Activated naive CD4-positive, alpha-beta T cell treated with anti-CD3 and anti-CD28 coated beads for 36 hours (primary cell): ENCODE results near the gene PLEKHA3. TPM values are rescaled to one million over a fixed set of nuclear protein-coding genes. Genes with fewer than 3 reads are reported as not detected.
A peak's percentile ranks its signal among the peaks of the same experiment; 100 is the strongest.
"Not testable (repeated sequence)": the region's sequence is repeated elsewhere in the genome, so short reads cannot be mapped to it uniquely, and the experiment has no call there.

Experiments used
- CTCF ChIA-PET: fragments of 350-600 bp; sonication (Branson Sonifier 250); formaldehyde crosslinking; loops from one replicate; lab custom pipeline; 2021; ENCODE audit warnings: antibody characterized with exemption; lab: Charles Lee
- DNase-seq: peaks from one replicate; pipeline ENCODE4 v3.0.0-alpha.2; 2020
- H3K27ac Mint-ChIP-seq: one replicate; pipeline ENCODE4 v1.8.0; 2021; ENCODE audit warnings: mild to moderate bottlenecking, mixed read lengths
- H3K27me3 Mint-ChIP-seq: one replicate; pipeline ENCODE4 v1.8.0; 2021; ENCODE audit warnings: low read depth, mixed read lengths
- H3K36me3 Mint-ChIP-seq: one replicate; pipeline ENCODE4 v1.8.0; 2021; ENCODE audit warnings: low read depth, mixed read lengths
- H3K4me1 Mint-ChIP-seq: one replicate; pipeline ENCODE4 v1.8.0; 2021; ENCODE audit warnings: low read depth, mixed read lengths
- H3K4me3 Mint-ChIP-seq: one replicate; pipeline ENCODE4 v1.8.0; 2021; ENCODE audit warnings: mild to moderate bottlenecking, moderate library complexity, mixed read lengths
- H3K9me3 Mint-ChIP-seq: one replicate; pipeline ENCODE4 v1.8.0; 2021; ENCODE audit warnings: mixed read lengths
- intact Hi-C: fragments of 100-400 bp; cut with micrococcal nuclease; formaldehyde crosslinking; loops from one replicate; pipeline ENCODE4 v1.15.1; 2023
- total RNA-seq, 2 experiments: library from RNA; stranded (reverse); gene quantifications; one replicate each; pipeline ENCODE4 v1.2.3, GENCODE V29; 2021

PLEKHA3 gene
- total RNA-seq, 2 experiments from 2014 or later, result 19.4 to 19.8 TPM

GRCh38 chr2:178457390-178457886 lies 22.8 kb upstream of the PLEKHA3 start:
- H3K27ac Mint-ChIP-seq, result no peak overlapping the region
- intact Hi-C loops, result loop anchor here (10.0 kb wide), 1 partner anchor 263 kb away; the partner anchor contains the start of gene OSBPL6
- no peaks in the 10 kb centered on the region for H3K36me3 Mint-ChIP-seq
- no peak for DNase-seq
- H3K9me3 Mint-ChIP-seq, result no peaks in the 10 kb centered on the region
- H3K27me3 Mint-ChIP-seq, result no peaks in the 10 kb centered on the region
- peaks cover under 1% of the 10 kb centered on the region for H3K4me1 Mint-ChIP-seq
- H3K4me3 Mint-ChIP-seq, result no peak overlapping the region
- CTCF ChIA-PET, result no interaction called here

GRCh38 chr2:178469219-178469849 lies 10.9 kb upstream of the PLEKHA3 start:
- no peak for DNase-seq
- Mint-ChIP-seq H3K9me3 (no peaks in the 10 kb centered on the region), H3K4me1 (no peaks in the 10 kb centered on the region), H3K36me3 (peaks cover 8% of the 10 kb centered on the region), H3K4me3 (no peak overlapping the region), H3K27ac (no peak overlapping the region), H3K27me3 (no peaks in the 10 kb centered on the region)
- CTCF ChIA-PET, result no interaction called here
- intact Hi-C loops, result no loop called here

- DNase-seq, H3K27ac Mint-ChIP-seq, H3K27me3 Mint-ChIP-seq, H3K36me3 Mint-ChIP-seq, H3K9me3 Mint-ChIP-seq, H3K4me3 Mint-ChIP-seq, H3K4me1 Mint-ChIP-seq, CTCF ChIA-PET: not testable (repeated sequence)
- intact Hi-C loops, result loop anchor here (10.0 kb wide), 1 partner anchor 1533 kb away; the partner anchor contains the start of gene CWC22
These were observed 8.9 kb upstream of the PLEKHA3 start for GRCh38 chr2:178471313-178471712.

GRCh38 chr2:178473373-178473772 lies 6.9 kb upstream of the PLEKHA3 start:
- CTCF ChIA-PET, result no interaction called here
- Mint-ChIP-seq H3K27ac (no peak overlapping the region), H3K36me3 (peaks cover 3% of the 10 kb centered on the region), H3K27me3 (no peaks in the 10 kb centered on the region), H3K4me3 (no peak overlapping the region), H3K4me1 (peaks cover 13% of the 10 kb centered on the region), H3K9me3 (no peaks in the 10 kb centered on the region)
- intact Hi-C loops, result loop anchor here (10.0 kb wide), 1 partner anchor 1531 kb away; the partner anchor contains the start of gene CWC22
- DNase-seq, result no peak

GRCh38 chr2:178473931-178474330 lies 6.3 kb upstream of the PLEKHA3 start:
- Mint-ChIP-seq H3K36me3 (peaks cover 5% of the 10 kb centered on the region), H3K4me3 (no peak overlapping the region), H3K4me1 (peaks cover 13% of the 10 kb centered on the region), H3K27ac (no peak overlapping the region), H3K9me3 (no peaks in the 10 kb centered on the region), H3K27me3 (no peaks in the 10 kb centered on the region)
- intact Hi-C loops, result loop anchor here (10.0 kb wide), 1 partner anchor 1531 kb away; the partner anchor contains the start of gene CWC22
- CTCF ChIA-PET, result interaction anchor here (0.7 to 1.6 kb wide), 2 partner anchors 20 to 54 kb away, joined by 3 read pairs; no protein-coding TSS in a partner anchor
- no peak for DNase-seq

- H3K9me3 Mint-ChIP-seq, result no peaks in the 10 kb centered on the region
- no peaks in the 10 kb centered on the region for H3K27me3 Mint-ChIP-seq
- intact Hi-C loops, result loop anchor here (10.0 kb wide), 1 partner anchor 1530 kb away; the partner anchor contains the start of gene CWC22
- CTCF ChIA-PET, result interaction anchor here (0.7 to 1.6 kb wide), 2 partner anchors 20 to 55 kb away, joined by 3 read pairs; no protein-coding TSS in a partner anchor
- H3K36me3 Mint-ChIP-seq, result peaks cover 5% of the 10 kb centered on the region
- DNase-seq, result no peak
- no peak overlapping the region for H3K4me3 Mint-ChIP-seq
- peaks cover 19% of the 10 kb centered on the region for H3K4me1 Mint-ChIP-seq
- H3K27ac Mint-ChIP-seq, result no peak overlapping the region
These were observed 5.7 kb upstream of the PLEKHA3 start for GRCh38 chr2:178474560-178474959.

- no peak overlapping the region for H3K4me3 Mint-ChIP-seq
- CTCF ChIA-PET, result interaction anchor here (0.8 kb wide), 1 partner anchor 13 kb away, joined by 3 read pairs; no protein-coding TSS in a partner anchor
- H3K27me3 Mint-ChIP-seq, result no peaks in the 10 kb centered on the region
- peaks cover 25% of the 10 kb centered on the region for H3K4me1 Mint-ChIP-seq
- no peak for DNase-seq
- no peaks in the 10 kb centered on the region for H3K9me3 Mint-ChIP-seq
- intact Hi-C loops, result loop anchor here (10.0 kb wide), 1 partner anchor 1528 kb away; the partner anchor contains the start of gene CWC22
- peaks cover 5% of the 10 kb centered on the region for H3K36me3 Mint-ChIP-seq
- H3K27ac Mint-ChIP-seq, result no peak overlapping the region
These were observed 3.8 kb upstream of the PLEKHA3 start for GRCh38 chr2:178476477-178476876.

GRCh38 chr2:178477443-178478129 lies 2.7 kb upstream of the PLEKHA3 start:
- no peaks in the 10 kb centered on the region for H3K27me3 Mint-ChIP-seq
- intact Hi-C loops, result loop anchor here (1.0 to 10.0 kb wide), 10 partner anchors 27 to 1527 kb away; partner anchors contain the start of gene CWC22
- H3K27ac Mint-ChIP-seq, result no peak overlapping the region
- peak overlapping the region; percentile 96 for H3K4me3 Mint-ChIP-seq
- H3K4me1 Mint-ChIP-seq, result peaks cover 36% of the 10 kb centered on the region
- H3K36me3 Mint-ChIP-seq, result peaks cover 5% of the 10 kb centered on the region
- CTCF ChIA-PET, result no interaction called here
- no peaks in the 10 kb centered on the region for H3K9me3 Mint-ChIP-seq
- no peak for DNase-seq

- Mint-ChIP-seq H3K9me3 (no peaks in the 10 kb centered on the region), H3K27ac (peak overlapping the region; percentile 95), H3K4me3 (peak overlapping the region; percentile 96), H3K27me3 (no peaks in the 10 kb centered on the region), H3K36me3 (peaks cover 5% of the 10 kb centered on the region), H3K4me1 (peaks cover 41% of the 10 kb centered on the region)
- peak; percentile 31 for DNase-seq
- intact Hi-C loops, result loop anchor here (1.0 to 10.0 kb wide), 10 partner anchors 28 to 1527 kb away; partner anchors contain the start of gene CWC22
- CTCF ChIA-PET, result no interaction called here
These were observed 2.2 kb upstream of the PLEKHA3 start for GRCh38 chr2:178478130-178478438.

GRCh38 chr2:178478439-178479274 lies 1.6 kb upstream of the PLEKHA3 start, which contains the start of gene FKBP7:
Gene FKBP7 (minus strand): TSS chr2:178478600. CDS start chr2:178478499, 101 bp downstream.
- intact Hi-C loops, result loop anchor here (1.0 to 10.0 kb wide), 11 partner anchors 28 to 1526 kb away; partner anchors contain the start of gene CWC22
- CTCF ChIA-PET, result no interaction called here
- H3K9me3 Mint-ChIP-seq, result no peaks in the 10 kb centered on the region
- H3K36me3 Mint-ChIP-seq, result peaks cover 5% of the 10 kb centered on the region
- peak within 1 kb of the TSS; percentile 95 for H3K27ac Mint-ChIP-seq
- H3K4me1 Mint-ChIP-seq, result peaks cover 41% of the 10 kb centered on the region
- H3K27me3 Mint-ChIP-seq, result no peaks in the 10 kb centered on the region
- DNase-seq, result peak; percentile 81
- H3K4me3 Mint-ChIP-seq, result peak within 1 kb of the TSS; percentile 96

- CTCF ChIA-PET, result interaction anchor here (1.4 kb wide), 1 partner anchor 44 kb away, joined by 3 read pairs; no protein-coding TSS in a partner anchor
- Mint-ChIP-seq H3K4me3 (peak overlapping the region; percentile 96), H3K4me1 (peaks cover 41% of the 10 kb centered on the region), H3K36me3 (peaks cover 5% of the 10 kb centered on the region), H3K27me3 (no peaks in the 10 kb centered on the region), H3K27ac (peak overlapping the region; percentile 95), H3K9me3 (no peaks in the 10 kb centered on the region)
- intact Hi-C loops, result loop anchor here (1.0 to 10.0 kb wide), 7 partner anchors 44 to 1526 kb away; partner anchors contain the start of gene CWC22
- DNase-seq, result no peak
These were observed 1.0 kb upstream of the PLEKHA3 start for GRCh38 chr2:178479275-178479616.
